Measurements from ENCODE around the gene ACCS. TPM values are rescaled to one million over a fixed set of nuclear protein-coding genes. Genes with fewer than 3 reads are reported as not detected.

ACCS gene
- total RNA-seq, 4 donors from 2014 or later: 17.4 to 54.1 (median 30.1) TPM

DNA sequence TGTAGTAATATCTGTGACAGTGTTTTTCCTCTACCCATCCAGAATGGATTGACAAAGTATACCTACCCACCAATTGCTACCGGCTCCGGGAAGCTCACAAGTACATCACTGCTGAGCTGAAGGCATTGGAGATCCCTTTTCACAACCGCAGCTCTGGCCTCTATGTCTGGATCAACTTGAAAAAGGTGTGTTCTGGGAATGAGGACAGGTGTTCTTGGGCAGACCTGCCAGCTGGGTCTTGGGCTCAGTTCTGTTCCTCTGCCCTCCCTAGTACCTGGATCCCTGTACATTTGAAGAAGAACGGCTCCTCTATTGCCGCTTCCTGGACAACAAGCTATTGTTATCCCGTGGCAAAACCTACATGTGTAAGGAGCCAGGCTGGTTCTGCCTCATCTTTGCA lies 7.8 kb upstream of the ACCS start:
- DNase-seq (ENCODE audit: low spot score in 2 of 2): peak in 1 of 2 donors; percentile 37
- Histone ChIP-seq H3K36me3 (no peaks in the 10 kb centered on the region), H3K27ac (no peak overlapping the region), H3K27me3 (no peaks in the 10 kb centered on the region), H3K4me1 (no peaks in the 10 kb centered on the region), H3K9me3 (no peaks in the 10 kb centered on the region), H3K4me3 (no peak overlapping the region)
- 89% methylated on average over 6 of the region's 6 CpGs for WGBS
- TF ChIP-seq EP300 (IDR thresholded peaks at IDR 0.05): no peak
- TF ChIP-seq CTCF (IDR thresholded peaks at IDR 0.05): no peak
- TF ChIP-seq POLR2A (IDR thresholded peaks at IDR 0.05): no peak
- no peak for TF ChIP-seq POLR2AphosphoS5 (IDR thresholded peaks at IDR 0.05)

- peaks cover 17% of the 10 kb centered on the region for H3K4me1 ChIP-seq
- no peaks in the 10 kb centered on the region for H3K9me3 ChIP-seq
- H3K27ac ChIP-seq: peak overlapping the region; percentile 96
- H3K27me3 ChIP-seq: no peaks in the 10 kb centered on the region
- WGBS: 50% methylated on average over 4 of the region's 4 CpGs
- no peak for DNase-seq (ENCODE audit: low spot score in 2 of 2)
- no peaks in the 10 kb centered on the region for H3K36me3 ChIP-seq
- TF ChIP-seq EP300 (IDR thresholded peaks at IDR 0.05) (no peak), POLR2A (IDR thresholded peaks at IDR 0.05) (no peak)
- H3K4me3 ChIP-seq: no peak overlapping the region
Measured at GRCh38 chr11:44065161-44065661, 859 bp upstream of the ACCS start.

DNA sequence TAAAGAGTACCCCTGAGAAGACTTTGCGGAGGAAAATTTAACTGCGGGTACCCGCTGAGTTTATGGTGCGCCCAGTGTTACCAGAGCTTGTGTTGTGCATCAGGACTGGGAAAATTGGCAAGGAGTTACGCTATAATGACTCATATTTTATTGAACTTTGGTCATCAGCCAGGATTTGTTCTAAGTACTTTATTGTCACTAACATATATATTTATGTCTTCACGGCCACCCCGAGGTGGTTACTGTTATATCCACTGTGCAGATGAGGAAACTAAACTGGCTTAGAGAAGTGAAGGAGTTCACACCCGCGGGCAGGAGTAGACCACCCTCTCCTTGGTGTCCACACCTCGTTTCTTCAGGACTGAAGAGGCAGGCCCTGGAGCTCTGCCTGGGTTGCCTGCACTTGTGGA lies 667 bp downstream of the ACCS start:
- DNase-seq (ENCODE audit: low spot score in 2 of 2): no peak
- WGBS: 15% methylated on average over 10 of the region's 10 CpGs
- TF ChIP-seq CTCF (IDR thresholded peaks at IDR 0.05) (no peak), POLR2AphosphoS5 (IDR thresholded peaks at IDR 0.05) (no peak), EP300 (IDR thresholded peaks at IDR 0.05) (no peak), POLR2A (IDR thresholded peaks at IDR 0.05) (no peak)
- peaks cover 17% of the 10 kb centered on the region for H3K4me1 ChIP-seq
- peak overlapping the region; percentile 85 for H3K4me3 ChIP-seq
- peaks cover 9% of the 10 kb centered on the region for H3K36me3 ChIP-seq
- H3K27ac ChIP-seq: peak overlapping the region; percentile 96
- no peaks in the 10 kb centered on the region for H3K27me3 ChIP-seq
- no peaks in the 10 kb centered on the region for H3K9me3 ChIP-seq

DNA sequence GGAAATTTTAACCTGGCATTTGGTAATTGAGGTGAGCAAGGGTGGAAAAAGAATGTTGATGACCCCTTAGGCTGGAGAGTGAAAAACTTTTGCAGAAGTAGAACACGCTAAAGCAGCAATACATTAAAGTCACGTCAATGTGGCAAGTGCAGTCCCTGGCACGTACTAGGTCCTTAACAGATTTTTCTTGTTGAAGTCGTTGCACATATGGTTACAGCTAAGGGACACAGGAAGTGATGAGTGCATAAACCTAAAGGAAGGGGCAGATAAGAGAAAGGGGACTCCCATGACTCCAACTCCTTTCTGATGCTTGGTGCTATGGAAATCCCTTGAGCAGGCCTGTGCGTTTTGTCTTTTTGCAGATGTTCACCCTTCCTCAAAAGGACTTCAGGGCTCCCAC lies 1.2 kb downstream of the ACCS start:
- peak overlapping the region; percentile 85 for H3K4me3 ChIP-seq
- DNase-seq (ENCODE audit: low spot score in 2 of 2): no peak
- no peaks in the 10 kb centered on the region for H3K9me3 ChIP-seq
- TF ChIP-seq EP300 (IDR thresholded peaks at IDR 0.05) (no peak), POLR2A (IDR thresholded peaks at IDR 0.05) (no peak), CTCF (IDR thresholded peaks at IDR 0.05) (no peak), POLR2AphosphoS5 (IDR thresholded peaks at IDR 0.05) (no peak)
- WGBS: 61% methylated on average over 5 of the region's 5 CpGs
- no peak overlapping the region for H3K27ac ChIP-seq
- H3K4me1 ChIP-seq: peaks cover 17% of the 10 kb centered on the region
- peaks cover 9% of the 10 kb centered on the region for H3K36me3 ChIP-seq
- no peaks in the 10 kb centered on the region for H3K27me3 ChIP-seq

GRCh38 chr11:44068180-44068579 lies 2.1 kb downstream of the ACCS start:
- no peak for DNase-seq (ENCODE audit: low spot score in 2 of 2)
- Histone ChIP-seq H3K4me1 (peaks cover 17% of the 10 kb centered on the region), H3K9me3 (no peaks in the 10 kb centered on the region), H3K27me3 (no peaks in the 10 kb centered on the region), H3K36me3 (peaks cover 15% of the 10 kb centered on the region), H3K4me3 (no peak overlapping the region), H3K27ac (no peak overlapping the region)
- WGBS: 100% methylated on average over 2 of the region's 2 CpGs
- TF ChIP-seq POLR2AphosphoS5 (IDR thresholded peaks at IDR 0.05) (no peak), POLR2A (IDR thresholded peaks at IDR 0.05) (no peak), CTCF (IDR thresholded peaks at IDR 0.05) (no peak), EP300 (IDR thresholded peaks at IDR 0.05) (no peak)

GRCh38 chr11:44071157-44071556 lies 5.1 kb downstream of the ACCS start:
- TF ChIP-seq POLR2AphosphoS5 (IDR thresholded peaks at IDR 0.05) (no peak), EP300 (IDR thresholded peaks at IDR 0.05) (no peak), CTCF (IDR thresholded peaks at IDR 0.05) (no peak), POLR2A (IDR thresholded peaks at IDR 0.05) (no peak)
- WGBS: 93% methylated on average over 3 of the region's 3 CpGs
- Histone ChIP-seq H3K9me3 (no peaks in the 10 kb centered on the region), H3K36me3 (peaks cover 41% of the 10 kb centered on the region), H3K4me3 (no peak overlapping the region), H3K27me3 (no peaks in the 10 kb centered on the region), H3K4me1 (peaks cover 10% of the 10 kb centered on the region), H3K27ac (no peak overlapping the region)
- DNase-seq (ENCODE audit: low spot score in 2 of 2): no peak

Measured in suprapubic skin (tissue), 4 donors.